HepG2 (cell line): Measurements from ENCODE around the gene P2RX3. TPM values are rescaled to one million over a fixed set of nuclear protein-coding genes. Genes with fewer than 3 reads are reported as not detected.

Source experiments
- ATAC-seq: fragments of 200-7000 bp; cut with Tn5 transposase; 3 replicates; pipeline ENCODE4 v1.9.1; 2020; ENCODE audit warnings: mild to moderate bottlenecking, moderate library complexity
- BruUV-seq: library from RNA; stranded (reverse); fragments of 400-500 nt; replicated peaks from 2 replicates; lab custom pipeline; 2021; lab: Mats Ljungman, UMichigan
- CTCF ChIA-PET: fragments of 300-600 bp; formaldehyde crosslinking; extraction: SDS; loops from one replicate; lab custom pipeline; 2021; ENCODE audit warnings: low total read pairs, inconsistent platforms, low intra/inter-chr PET ratio; lab: Yijun Ruan, JAX
- POLR2A ChIA-PET: fragments of 350-600 bp; sonication (Branson Sonifier 250); formaldehyde crosslinking; loops from one replicate; lab custom pipeline; 2020; ENCODE audit warnings: antibody characterized with exemption, inconsistent platforms; lab: Yijun Ruan, JAX
- DNase-seq: peaks from one replicate; pipeline ENCODE4 v3.0.0-alpha.2; 2015; ENCODE audit warnings: low spot score
- FAIRE-seq: peaks from 3 replicates; lab custom pipeline; 2011; peaks lifted over from hg19 to GRCh38; lab: Jason Lieb, UNC
- H2AFZ ChIP-seq: one replicate; pipeline ENCODE4 v1.6.1; 2011; ENCODE audit warnings: low read length, inconsistent platforms
- H3K27ac ChIP-seq: fragments of 300-600 bp; 3 replicates; pipeline ENCODE4 v1.8.0; 2011; ENCODE audit warnings: mixed run types, mild to moderate bottlenecking, mixed read lengths, low read length, inconsistent platforms; ENCODE audit not compliant: insufficient read depth; ENCODE audit errors: extremely low read length
- H3K27me3 ChIP-seq, 2 experiments: fragments of 200-600 bp in 1 of 2; 2 replicates in 1 of 2; 3 replicates in 1 of 2; pipeline versions ENCODE4 v1.6.0 to v1.8.0; 2011; ENCODE audit warnings: low read length in 2 of 2, mild to moderate bottlenecking in 2 of 2, moderate library complexity in 2 of 2, inconsistent platforms in 1 of 2; ENCODE audit not compliant: insufficient read depth in 2 of 2, control insufficient read depth in 1 of 2
- H3K36me3 ChIP-seq, 2 experiments: fragments of 200-600 bp in 1 of 2; replicated peaks in 1 of 2; 2 replicates in 1 of 2; 3 replicates in 1 of 2; pipeline versions ENCODE4 v1.5.1 to v1.8.0; 2011; ENCODE audit warnings: low read length in 2 of 2, inconsistent platforms in 1 of 2; ENCODE audit not compliant: insufficient read depth in 2 of 2, control insufficient read depth in 1 of 2
- H3K4me1 ChIP-seq: 2 replicates; pipeline ENCODE4 v1.5.1; 2012; ENCODE audit warnings: low read length, inconsistent platforms; ENCODE audit not compliant: insufficient read depth
- H3K4me2 ChIP-seq: 2 replicates; pipeline ENCODE4 v1.6.0; 2011; ENCODE audit warnings: low read depth, low read length, inconsistent platforms
- H3K4me3 ChIP-seq, 3 experiments: fragments of 200-600 bp in 1 of 3; sonication (generic), shearing (Covaris generic) in 1 of 3; replicated peaks in 1 of 3; 2 replicates each; pipeline ENCODE4 v1.5.1; 2011 to 2016; ENCODE audit warnings: low read length in 3 of 3, inconsistent platforms in 2 of 3, low read depth in 2 of 3, mild to moderate bottlenecking in 2 of 3, control low read depth in 1 of 3, mixed read lengths in 1 of 3; ENCODE audit not compliant: insufficient read depth in 1 of 3
- H3K79me2 ChIP-seq: one replicate; pipeline ENCODE4 v1.6.1; 2011; ENCODE audit warnings: low read length, inconsistent platforms; ENCODE audit not compliant: insufficient read depth
- H3K9ac ChIP-seq: 2 replicates; pipeline ENCODE4 v1.6.0; 2011; ENCODE audit warnings: mild to moderate bottlenecking, low read depth, low read length, inconsistent platforms; ENCODE audit not compliant: insufficient read depth
- H3K9me3 ChIP-seq: 2 replicates; pipeline ENCODE4 v1.5.1; 2012; ENCODE audit warnings: mild to moderate bottlenecking, low read length
- H4K20me1 ChIP-seq: 2 replicates; pipeline ENCODE4 v1.6.0; 2011; ENCODE audit warnings: inconsistent platforms, mild to moderate bottlenecking, low read length, moderate library complexity; ENCODE audit not compliant: insufficient read depth
- HDAC1 ChIP-seq: sonication (generic); formaldehyde crosslinking; IDR thresholded peaks from 2 replicates; pipeline ENCODE4 v1.5.1; 2020; ENCODE audit warnings: mild to moderate bottlenecking, missing genetic modification reagents
- ISX ChIP-seq: sonication (generic); formaldehyde crosslinking; conservative IDR thresholded peaks from 2 replicates; pipeline ENCODE4 v1.5.0; 2020; ENCODE audit warnings: missing genetic modification reagents
- KDM2A ChIP-seq: sonication (generic); formaldehyde crosslinking; IDR thresholded peaks from 2 replicates; pipeline ENCODE4 v1.4.0; 2020; ENCODE audit warnings: low read depth, missing genetic modification reagents, borderline replicate concordance
- KLF6 ChIP-seq: IDR thresholded peaks from 2 replicates; pipeline ENCODE4 v1.8.0; 2016; ENCODE audit warnings: missing biosample characterization, missing genetic modification reagents
- MAFK ChIP-seq, 2 experiments: IDR thresholded peaks in 1 of 2; conservative IDR thresholded peaks in 1 of 2; 2 replicates each; pipeline ENCODE4 v1.6.1; 2011; ENCODE audit warnings: improper control_type of control experiment in 2 of 2, low read length in 2 of 2
- MAX ChIP-seq: IDR thresholded peaks from 2 replicates; pipeline ENCODE4 v1.6.1; 2012; ENCODE audit warnings: inconsistent platforms
- MTA3 ChIP-seq: sonication (generic); formaldehyde crosslinking; IDR thresholded peaks from 2 replicates; pipeline ENCODE4 v1.4.0; 2020; ENCODE audit warnings: missing genetic modification reagents
- MXD4 ChIP-seq: IDR thresholded peaks from 2 replicates; pipeline ENCODE4 v1.6.1; 2016; ENCODE audit warnings: mild to moderate bottlenecking, missing biosample characterization, missing genetic modification reagents
- TCF12 ChIP-seq, 2 experiments: fragments of 450-650 bp in 1 of 2; sonication (generic) in 1 of 2; formaldehyde crosslinking in 1 of 2; IDR thresholded peaks; 2 replicates each; pipeline versions ENCODE4 v1.6.1 to v1.8.0; 2017 to 2022; ENCODE audit warnings: antibody characterized with exemption in 1 of 2, mild to moderate bottlenecking in 1 of 2, missing genetic modification reagents in 1 of 2, moderate library complexity in 1 of 2
- TFDP2 ChIP-seq: sonication (generic); formaldehyde crosslinking; IDR thresholded peaks from 2 replicates; pipeline ENCODE4 v1.4.0; 2020; ENCODE audit warnings: missing genetic modification reagents
- TSC22D2 ChIP-seq: sonication (generic); formaldehyde crosslinking; IDR thresholded peaks from 2 replicates; pipeline ENCODE4 v1.5.1; 2020; ENCODE audit warnings: missing genetic modification reagents, mild to moderate bottlenecking, borderline replicate concordance
- ZNF234 ChIP-seq: sonication (generic); formaldehyde crosslinking; conservative IDR thresholded peaks from 2 replicates; pipeline ENCODE4 v1.5.1; 2020; ENCODE audit warnings: mild to moderate bottlenecking, missing genetic modification reagents
- ZNF335 ChIP-seq: sonication (generic); formaldehyde crosslinking; IDR thresholded peaks from 2 replicates; pipeline ENCODE4 v1.4.0; 2020; ENCODE audit warnings: missing genetic modification reagents
- ZNF33B ChIP-seq: sonication (generic); formaldehyde crosslinking; IDR thresholded peaks from 2 replicates; pipeline ENCODE4 v1.5.1; 2020; ENCODE audit warnings: mild to moderate bottlenecking, missing genetic modification reagents
- ZNF354B ChIP-seq: sonication (generic); formaldehyde crosslinking; IDR thresholded peaks from 2 replicates; pipeline ENCODE4 v1.8.0; 2022; ENCODE audit warnings: mild to moderate bottlenecking, missing genetic modification reagents
- ZNF430 ChIP-seq: sonication (generic); formaldehyde crosslinking; IDR thresholded peaks from 2 replicates; pipeline ENCODE4 v1.9.0; 2021; ENCODE audit warnings: mild to moderate bottlenecking, missing genetic modification reagents
- ZNF549 ChIP-seq: sonication (generic); formaldehyde crosslinking; IDR thresholded peaks from 2 replicates; pipeline ENCODE4 v1.5.0; 2020; ENCODE audit warnings: missing genetic modification reagents
- ZNF550 ChIP-seq: sonication (generic); formaldehyde crosslinking; IDR thresholded peaks from 2 replicates; pipeline ENCODE4 v1.4.0; 2020; ENCODE audit warnings: mild to moderate bottlenecking, missing genetic modification reagents, borderline replicate concordance
- WGBS: methylation state at CpG from one replicate; pipeline ENCODE4 v1.1.6; 2017; ENCODE audit warnings: low lambda C conversion rate; 5-methylcytosine and 5-hydroxymethylcytosine counted together
- in situ Hi-C: cut with HindIII; loops from 2 replicates; pipeline ENCODE4 v1.10.0; 2017; ENCODE audit warnings: low pct_unique_long_range_greater_than_20kb; ENCODE audit not compliant: extremely low pct_ligation_motif_present
- intact Hi-C: fragments of 100-400 bp; cut with micrococcal nuclease; formaldehyde crosslinking; loops from one replicate; pipeline ENCODE4 v1.10.0; 2022; ENCODE audit not compliant: unreplicated experiment
- polyA plus RNA-seq, 8 experiments: library from polyadenylated mRNA; depleted of rRNA in 3 of 8; stranded (reverse) in 7 of 8; unstranded in 1 of 8; fragments of >200 nt; fragmentation: Illumina TruSeq in 4 of 8; extraction: Trizol in 4 of 8; gene quantifications; 2 replicates each; pipeline versions ENCODE4 v1.2.1 to v1.2.3, GENCODE V29; 2011 to 2016; ENCODE audit warnings: low read depth in 4 of 8, missing spikeins in 1 of 8, mixed read lengths in 1 of 8; ENCODE audit not compliant: insufficient read depth in 1 of 8
- total RNA-seq, 5 experiments: library from RNA; depleted of rRNA; stranded (reverse); fragments of >200 nt; fragmentation: Illumina TruSeq; extraction: Trizol; gene quantifications; 2 replicates each; pipeline ENCODE4 v1.2.3, GENCODE V29; 2016; ENCODE audit warnings: low read depth in 1 of 5

Gene P2RX3
- total and polyA plus RNA-seq, 2 of the 13 experiments (the other 11 are each of a cell fraction or from before 2014, with no cell fraction given) = 0.08 TPM; not detected in 1

DNA sequence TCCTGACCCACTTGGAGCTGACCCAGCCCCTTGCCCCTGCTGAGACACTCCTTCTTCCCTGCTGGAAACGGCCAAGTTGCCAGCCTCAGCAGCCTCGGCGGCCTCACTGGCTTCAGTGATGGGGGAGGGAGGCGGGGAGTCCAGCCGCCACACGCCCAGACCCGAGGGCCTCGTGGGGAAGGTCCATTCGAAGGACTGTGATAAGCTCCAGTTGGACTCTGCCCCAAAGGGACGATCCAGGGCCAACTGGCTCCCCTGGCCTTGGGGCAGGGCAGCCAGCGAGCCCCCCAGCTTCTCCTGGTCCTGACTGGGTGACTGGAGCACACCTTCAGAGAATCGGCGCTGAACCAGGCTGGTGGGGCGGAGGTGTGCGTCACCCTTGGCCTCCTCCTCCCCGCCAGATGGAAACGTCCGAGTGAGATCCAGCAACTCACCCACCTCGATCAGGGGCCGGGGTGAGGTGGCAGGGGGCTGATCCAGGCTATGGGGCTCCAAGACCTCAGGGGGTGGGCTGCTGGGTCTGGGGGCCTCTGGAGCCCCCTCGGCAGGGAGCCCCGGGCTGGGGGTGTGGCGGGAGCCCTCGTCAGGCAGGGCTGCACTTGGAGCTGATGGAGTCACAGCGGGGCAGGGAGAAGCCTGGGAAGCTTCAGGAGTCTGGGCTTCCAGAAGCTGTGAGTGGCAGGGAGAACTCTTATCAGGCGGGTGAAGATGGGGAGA is 24.9 kb upstream of the P2RX3 start (continued):
- peak; percentile 89 for TF ChIP-seq MAX
- no peak for TF ChIP-seq ZNF550 (CRISPR knock-in tag)
- TF ChIP-seq ZNF33B (CRISPR knock-in tag) = peak; percentile 53; the same call in 1 of the 2 replicates
- TF ChIP-seq KDM2A = no peak
- TF ChIP-seq ZNF234 (CRISPR knock-in tag) = 0 out of 2 replicates have a peak, but pooled peaks have one; percentile 27
- no peak for TF ChIP-seq KLF6
- TF ChIP-seq TFDP2 (CRISPR knock-in tag) = 0 out of 2 replicates have a peak, but pooled peaks have one; percentile 52
- peak; percentile 41; the same call in 1 of the 2 replicates for TF ChIP-seq HDAC1 (CRISPR knock-in tag)
- no peak for TF ChIP-seq ISX (CRISPR knock-in tag)

- no peaks in the 10 kb centered on the region for H3K79me2 ChIP-seq
- no peak for FAIRE-seq
These were observed 24.4 kb upstream of the P2RX3 start for GRCh38 chr11:57313788-57314135.

More at GRCh38 chr11:57313788-57314135, 24.4 kb upstream of the P2RX3 start:
- H3K36me3 ChIP-seq = peaks cover 24 to 45% of the 10 kb centered on the region in 2 experiments; a peak in 4 of 5 replicates
- no peaks in the 10 kb centered on the region for H3K27me3 ChIP-seq
- ATAC-seq = no peak
- no peak overlapping the region for H3K27ac ChIP-seq
- BruUV-seq = no TSS peak
- WGBS = 94% methylated on average over 3 of the region's 8 CpGs
- DNase-seq = no peak
- TF ChIP-seq MTA3 (no peak), ZNF430 (no peak), MXD4 (CRISPR knock-in tag) (no peak), TSC22D2 (CRISPR knock-in tag) (no peak), ZNF354B (CRISPR knock-in tag) (no peak), ZNF549 (CRISPR knock-in tag) (no peak), MAFK (conservative IDR thresholded peaks at IDR 0.05 in 1 of 2, IDR thresholded peaks at IDR 0.05 in 1 of 2; ENCODE audit: low read length in 2 of 2) (no peak), ZNF335 (CRISPR knock-in tag) (no peak), TCF12 (IDR thresholded peaks at IDR 0.05) (no peak), TCF12 (CRISPR knock-in tag; IDR thresholded peaks at IDR 0.05) (no peak)
- TF ChIP-seq, all 625 proteins: peak for 0
- no peaks in the 10 kb centered on the region for H3K9me3 ChIP-seq
- H3K4me1 ChIP-seq = peaks cover 46% of the 10 kb centered on the region
- in situ Hi-C loops = no loop called here
- no peak overlapping the region for H3K4me3 ChIP-seq
- H3K4me2 ChIP-seq = no peak overlapping the region
- ChIA-PET POLR2A (interaction anchor here (1.6 kb wide), 1 partner anchor 8 kb away, joined by 4 read pairs; no protein-coding TSS in a partner anchor), CTCF (no interaction called here)
- H3K9ac ChIP-seq = no peak overlapping the region
- intact Hi-C loops = no loop called here
- no peaks in the 10 kb centered on the region for H4K20me1 ChIP-seq
- H2AFZ ChIP-seq = no peak overlapping the region
